Measurements from ENCODE around the gene DNAJC1. TPM values are rescaled to one million over a fixed set of nuclear protein-coding genes. Genes with fewer than 3 reads are reported as not detected.

DNAJC1 gene
- total and polyA plus RNA-seq, 2 donors (not counting 3 experiments of a cell fraction or from before 2014, with no cell fraction given), result 11.2 to 19.7 TPM

GRCh38 chr10:22029445-22030236, 26.1 kb upstream of the DNAJC1 start:
- CTCF ChIA-PET, result no interaction called here
- FAIRE-seq, result no peak
- dilution Hi-C loops (cut with MboI; ENCODE audit: extremely low pct_ligation_motif_present, low sequenced_read_pairs) (no loop called here), intact Hi-C loops (cut with micrococcal nuclease) (no loop called here)
- Histone ChIP-seq H4K20me1 (replicated peaks; ENCODE audit: control insufficient read depth, extremely low read depth, insufficient read depth, low read length) (no peaks in the 10 kb centered on the region), H2AFZ (ENCODE audit: low read depth, low read length) (no peak overlapping the region), H3K9me1 (replicated peaks; ENCODE audit: control insufficient read depth, extremely low read depth, insufficient read depth, low read length) (no peaks in the 10 kb centered on the region), H3K4me2 (ENCODE audit: insufficient read depth, low read length) (no peak overlapping the region), H3K36me3 (ENCODE audit: control insufficient read depth in 2 of 2, extremely low read depth in 1 of 2, insufficient read depth in 2 of 2, low read length in 2 of 2) (no peaks in the 10 kb centered on the region), H3K9ac (replicated peaks; ENCODE audit: extremely low read depth, insufficient read depth, low read length) (no peak overlapping the region), H3K27me3 (ENCODE audit: control insufficient read depth in 2 of 2, insufficient read depth in 2 of 2, low read length in 2 of 2) (peaks cover 2 to 7% of the 10 kb centered on the region in 2 experiments), H3K79me2 (ENCODE audit: control insufficient read depth, insufficient read depth, low read length) (no peaks in the 10 kb centered on the region), H3K4me3 (replicated peaks in 1 of 3; ENCODE audit: insufficient read depth in 1 of 3, low read depth in 1 of 3, low read length in 3 of 3) (no peak overlapping the region), H3K9me3 (replicated peaks; ENCODE audit: control insufficient read depth, insufficient read depth, low read length) (no peaks in the 10 kb centered on the region), H3K4me1 (ENCODE audit: control insufficient read depth, extremely low read depth, insufficient read depth, low read length) (no peaks in the 10 kb centered on the region), H3K27ac (ENCODE audit: insufficient read depth, low read depth, low read length) (no peak overlapping the region)
- POLR2A ChIA-PET, result no interaction called here
- no TSS peak for BruUV-seq (replicated peaks)
- TF ChIP-seq POLR2A (IDR thresholded peaks at IDR 0.05; ENCODE audit: low read depth, low read length) (no peak), JUN (IDR thresholded peaks at IDR 0.05; ENCODE audit: borderline replicate concordance, insufficient read depth, insufficient read length, low read depth) (no peak), GATA2 (IDR thresholded peaks at IDR 0.05; ENCODE audit: insufficient read depth, insufficient read length, low read depth, low read length) (no peak), POLR2AphosphoS5 (IDR thresholded peaks at IDR 0.05; ENCODE audit: insufficient read depth, low read depth, low read length) (no peak), EZH2 (IDR thresholded peaks at IDR 0.05; ENCODE audit: borderline replicate concordance, low read depth, low read length, severe bottlenecking) (no peak), FOS (IDR thresholded peaks at IDR 0.05; ENCODE audit: borderline replicate concordance, insufficient read depth, low read length) (no peak), MAX (IDR thresholded peaks at IDR 0.05; ENCODE audit: insufficient read depth, insufficient read length) (no peak), MYC (IDR thresholded peaks at IDR 0.05; ENCODE audit: low read depth, low read length) (no peak), CTCF (IDR thresholded peaks at IDR 0.05; ENCODE audit: extremely low read depth in 1 of 2, insufficient read depth in 1 of 2, low read depth in 1 of 2, low read length in 2 of 2) (no peak)
- no peak for DNase-seq (ENCODE audit: low read depth, low spot score)

Data from endothelial cell of umbilical vein (primary cell).